Right lobe of liver (tissue), 4 donors: ENCODE measurements around the gene COX20.

Experiments used
- POLR2A ChIP-seq: fragments of 450-650 bp; IDR thresholded peaks from one replicate; pipeline ENCODE4 v1.6.1; 2017; ENCODE audit warnings: antibody characterized with exemption, mild to moderate bottlenecking
- TF ChIP-seq, protein P1 (sequence below), 4 donors: fragments of 200-600 bp in 3 of 4; fragments of 450-650 bp in 1 of 4; IDR thresholded peaks; one replicate each; pipeline versions ENCODE4 v1.5.1 to v1.8.0; 2016 to 2022; ENCODE audit warnings: antibody characterized with exemption in 4 of 4, mild to moderate bottlenecking in 2 of 4
- donor health status: DM: no; HTN: no; CAD: no.
- donor health status: DM: no; HTN: no; CAD: no.
- donor health status: DM: no; HTN: yes; CAD: no.

- TF ChIP-seq, protein P1, sequence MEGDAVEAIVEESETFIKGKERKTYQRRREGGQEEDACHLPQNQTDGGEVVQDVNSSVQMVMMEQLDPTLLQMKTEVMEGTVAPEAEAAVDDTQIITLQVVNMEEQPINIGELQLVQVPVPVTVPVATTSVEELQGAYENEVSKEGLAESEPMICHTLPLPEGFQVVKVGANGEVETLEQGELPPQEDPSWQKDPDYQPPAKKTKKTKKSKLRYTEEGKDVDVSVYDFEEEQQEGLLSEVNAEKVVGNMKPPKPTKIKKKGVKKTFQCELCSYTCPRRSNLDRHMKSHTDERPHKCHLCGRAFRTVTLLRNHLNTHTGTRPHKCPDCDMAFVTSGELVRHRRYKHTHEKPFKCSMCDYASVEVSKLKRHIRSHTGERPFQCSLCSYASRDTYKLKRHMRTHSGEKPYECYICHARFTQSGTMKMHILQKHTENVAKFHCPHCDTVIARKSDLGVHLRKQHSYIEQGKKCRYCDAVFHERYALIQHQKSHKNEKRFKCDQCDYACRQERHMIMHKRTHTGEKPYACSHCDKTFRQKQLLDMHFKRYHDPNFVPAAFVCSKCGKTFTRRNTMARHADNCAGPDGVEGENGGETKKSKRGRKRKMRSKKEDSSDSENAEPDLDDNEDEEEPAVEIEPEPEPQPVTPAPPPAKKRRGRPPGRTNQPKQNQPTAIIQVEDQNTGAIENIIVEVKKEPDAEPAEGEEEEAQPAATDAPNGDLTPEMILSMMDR (IDR thresholded peaks at IDR 0.05), result no peak
- TF ChIP-seq POLR2A, result no peak
Observed at GRCh38 chr1:244826712-244827111, 8.7 kb upstream of the COX20 start.
